GM21390 (cell line): ENCODE results near the gene GBP5.

Experiments
- ATAC-seq: cut with Tn5 transposase; IDR thresholded peaks from one replicate; pipeline ENCODE4 v1.9.1; 2021; ENCODE audit not compliant: unreplicated experiment

GBP5 gene

GRCh38 chr1:89272269-89273041 is at the start of gene GBP5:
Gene GBP5 (minus strand): TSS chr1:89272860. CDS start chr1:89269555, 3,305 bp downstream.
- ATAC-seq: peak; percentile 82

GRCh38 chr1:89322402-89322801 is 49.7 kb upstream of the GBP5 start:
- no peak for ATAC-seq

DNA sequence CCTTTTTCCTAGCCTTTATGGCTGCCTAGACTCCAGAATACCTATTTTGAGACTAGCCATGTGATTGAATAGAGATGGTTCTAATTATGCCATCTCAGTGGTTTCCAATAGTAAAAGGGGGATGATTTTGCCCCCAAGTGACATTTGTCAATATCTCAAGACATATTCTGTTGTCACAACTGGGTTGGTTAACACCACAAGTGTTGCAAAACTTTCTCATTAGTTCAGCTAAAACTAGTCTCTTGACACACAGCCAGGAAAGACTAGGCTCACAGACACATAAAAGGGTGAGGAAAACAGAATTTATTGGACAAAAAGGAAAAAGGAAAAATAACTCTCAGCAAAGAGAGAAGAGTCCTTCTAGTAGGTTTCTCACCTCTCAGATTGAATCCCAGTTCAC is 39.9 kb upstream of the GBP5 start:
- no peak for ATAC-seq

DNA sequence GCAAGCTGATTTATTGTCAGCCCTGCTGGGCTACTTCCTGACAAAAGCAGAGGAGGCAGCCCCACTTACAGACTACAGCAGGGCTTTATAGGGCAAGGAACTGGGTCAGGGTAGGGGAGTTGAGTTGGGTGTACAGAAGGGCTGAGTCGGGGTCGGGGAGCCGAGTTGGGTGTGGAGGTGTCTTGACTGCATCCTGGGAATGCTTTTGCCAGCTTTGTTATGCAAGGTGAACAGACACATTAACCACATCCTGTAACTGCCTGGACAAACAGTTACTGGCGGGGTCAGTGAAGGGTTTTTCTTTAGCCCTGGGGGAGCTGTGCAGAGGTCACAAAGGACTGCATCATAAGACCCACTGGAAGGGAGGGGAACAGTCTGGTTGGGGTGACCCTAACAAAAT is 39.1 kb upstream of the GBP5 start:
- peak; percentile 44 for ATAC-seq

- no peak for ATAC-seq
These were observed 38.3 kb upstream of the GBP5 start for GRCh38 chr1:89310976-89311375.

GRCh38 chr1:89310505-89310904 is 37.8 kb upstream of the GBP5 start:
- peak; percentile 84 for ATAC-seq

- ATAC-seq: no peak
These were observed 37.2 kb upstream of the GBP5 start for GRCh38 chr1:89309828-89310227.

DNA sequence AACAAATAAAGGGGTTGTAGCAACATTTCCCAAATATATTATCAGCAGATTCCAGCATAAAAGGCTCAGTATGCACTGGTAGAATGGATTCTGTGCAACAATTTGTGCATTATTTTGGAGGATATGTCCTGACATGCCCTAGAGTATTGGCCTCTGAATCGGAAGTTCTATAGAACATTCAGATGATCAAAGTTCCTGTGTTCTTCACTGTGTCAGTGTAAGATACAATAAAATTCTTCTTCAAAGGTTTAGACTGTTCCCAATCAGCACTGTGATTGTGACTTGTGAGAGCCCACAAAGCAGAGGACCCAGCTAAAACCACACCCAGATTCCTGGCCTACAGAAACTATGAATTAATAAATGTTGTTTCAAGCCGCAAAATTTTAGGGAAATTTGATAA is 33.6 kb upstream of the GBP5 start:
- ATAC-seq: no peak

DNA sequence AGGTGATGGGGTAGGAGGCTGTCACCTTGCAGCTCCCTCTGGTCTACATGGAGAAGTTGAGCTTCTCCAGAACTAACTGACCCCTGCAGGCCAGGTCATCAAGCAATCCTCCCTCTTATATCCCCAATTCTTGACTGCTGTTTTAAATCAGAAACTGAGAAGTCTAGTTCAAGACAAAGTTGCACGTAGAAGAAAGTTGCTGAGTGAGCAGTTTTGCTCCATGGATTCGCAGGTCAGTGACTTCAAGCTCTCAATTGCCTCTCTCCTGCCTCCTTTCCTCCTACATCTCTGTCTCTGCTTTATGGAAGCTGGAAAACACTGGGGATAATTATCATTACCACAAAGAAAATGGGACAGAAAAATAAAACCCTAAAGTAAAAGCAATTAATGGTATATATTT is 32.8 kb upstream of the GBP5 start:
- ATAC-seq: no peak

- ATAC-seq: no peak
These were observed 32.0 kb upstream of the GBP5 start for GRCh38 chr1:89304572-89305230.

GRCh38 chr1:89302697-89303332 is 30.2 kb upstream of the GBP5 start:
- no peak for ATAC-seq

DNA sequence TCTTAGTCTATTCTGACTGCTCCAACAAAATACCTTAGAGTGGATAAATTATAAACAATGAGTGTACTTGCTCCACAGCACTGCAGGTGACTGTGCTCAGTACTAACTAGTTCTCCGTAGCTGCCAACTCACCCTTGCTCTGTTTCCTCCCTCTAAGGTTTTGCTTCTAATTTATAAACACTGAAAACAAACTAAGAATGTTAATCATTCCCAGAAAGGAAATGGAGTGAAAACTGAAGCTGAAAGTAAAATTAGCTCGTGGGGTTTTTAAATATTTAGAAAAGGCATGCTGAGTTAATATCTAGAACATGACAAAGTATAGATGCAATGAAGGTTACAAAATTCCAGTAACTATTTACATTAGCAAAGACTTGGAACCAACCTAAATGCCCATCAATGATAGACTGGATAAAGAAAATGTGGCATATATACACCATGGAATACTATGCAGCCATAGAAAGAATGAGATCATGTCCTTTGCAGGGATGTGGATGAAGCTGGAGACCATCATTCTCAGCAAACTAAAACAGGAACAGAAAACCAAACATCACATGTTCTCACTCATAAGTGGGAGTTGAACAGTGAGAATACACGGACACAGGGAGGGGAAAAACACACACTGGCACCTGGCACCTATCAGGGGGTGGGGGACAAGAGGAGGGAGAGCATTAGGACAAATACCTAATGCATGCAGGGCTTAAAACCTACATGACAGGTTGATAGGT is 27.2 kb upstream of the GBP5 start:
- ATAC-seq: peak; percentile 90

- no peak for ATAC-seq
These were observed 25.8 kb upstream of the GBP5 start for GRCh38 chr1:89298461-89298860.

DNA sequence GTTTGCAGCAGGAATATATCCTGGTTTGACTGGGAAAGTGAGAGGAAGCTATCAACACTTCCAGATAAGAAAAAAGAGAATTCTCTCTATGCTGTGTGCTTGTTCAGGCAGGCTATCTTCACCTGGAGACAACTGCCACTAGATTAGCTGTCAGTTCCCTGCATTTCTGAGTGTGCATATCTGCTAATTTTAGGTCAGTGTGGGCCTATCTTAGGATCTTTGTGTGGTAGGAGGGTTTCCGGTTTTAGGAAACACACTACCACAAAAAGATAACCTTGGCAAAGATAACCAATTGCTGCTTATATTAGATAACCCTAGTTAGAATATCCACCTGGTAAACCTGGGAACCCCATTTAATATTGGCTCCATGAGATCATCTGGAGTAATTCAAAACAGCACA is 22.5 kb upstream of the GBP5 start:
- no peak for ATAC-seq

DNA sequence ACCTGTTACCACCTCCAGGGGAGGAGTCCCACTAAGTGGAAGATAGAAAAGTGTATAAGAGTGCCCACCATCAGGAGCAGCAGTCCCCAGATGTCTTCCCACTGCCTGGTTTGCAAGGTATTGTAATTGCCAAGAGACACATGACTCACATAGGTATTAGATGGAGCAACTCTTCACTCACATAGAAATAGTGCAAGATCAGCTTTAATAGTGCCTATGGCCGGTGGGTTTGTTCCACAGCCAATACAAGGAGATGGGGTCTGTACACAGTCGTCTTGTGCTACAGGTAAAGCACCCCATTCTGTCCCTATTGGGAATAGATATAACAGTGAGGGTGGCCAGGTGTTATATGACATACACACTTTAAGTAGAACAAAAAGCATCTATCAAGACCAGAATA is 18.6 kb upstream of the GBP5 start:
- ATAC-seq: no peak

- no peak for ATAC-seq
These were observed 15.3 kb upstream of the GBP5 start for GRCh38 chr1:89288051-89288340.

GRCh38 chr1:89287181-89288050 is 14.8 kb upstream of the GBP5 start:
- peak; percentile 34 for ATAC-seq

DNA sequence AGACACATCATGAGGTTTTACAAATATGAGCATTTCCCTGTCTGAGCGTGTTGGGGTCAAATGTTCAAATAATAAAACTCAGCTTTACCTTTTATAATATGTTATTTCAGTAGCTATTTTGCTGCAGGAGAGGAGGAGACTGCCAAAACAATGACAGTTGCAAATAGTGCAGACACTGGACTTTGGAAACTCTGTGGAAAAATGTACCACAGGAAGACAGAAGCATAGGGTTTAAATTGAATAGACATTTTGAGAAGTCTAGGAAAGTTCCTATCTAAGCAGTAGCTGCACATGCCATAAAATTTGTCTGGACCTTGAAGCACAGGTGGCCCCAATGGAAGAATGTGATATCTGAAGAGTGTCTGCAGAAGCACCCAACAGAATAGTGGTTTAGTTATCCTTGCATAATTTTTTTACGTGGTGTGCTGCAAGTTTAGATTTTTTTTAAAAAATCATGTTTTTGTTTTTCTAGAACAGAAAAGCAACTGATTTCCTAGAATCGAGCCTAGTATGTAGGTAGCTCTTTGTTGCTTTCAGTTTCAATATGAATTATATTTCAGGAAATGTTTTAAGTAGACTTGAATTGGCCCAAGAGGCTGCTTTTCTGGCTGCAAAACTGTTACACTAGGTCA is 14.0 kb upstream of the GBP5 start:
- ATAC-seq: peak; percentile 96

DNA sequence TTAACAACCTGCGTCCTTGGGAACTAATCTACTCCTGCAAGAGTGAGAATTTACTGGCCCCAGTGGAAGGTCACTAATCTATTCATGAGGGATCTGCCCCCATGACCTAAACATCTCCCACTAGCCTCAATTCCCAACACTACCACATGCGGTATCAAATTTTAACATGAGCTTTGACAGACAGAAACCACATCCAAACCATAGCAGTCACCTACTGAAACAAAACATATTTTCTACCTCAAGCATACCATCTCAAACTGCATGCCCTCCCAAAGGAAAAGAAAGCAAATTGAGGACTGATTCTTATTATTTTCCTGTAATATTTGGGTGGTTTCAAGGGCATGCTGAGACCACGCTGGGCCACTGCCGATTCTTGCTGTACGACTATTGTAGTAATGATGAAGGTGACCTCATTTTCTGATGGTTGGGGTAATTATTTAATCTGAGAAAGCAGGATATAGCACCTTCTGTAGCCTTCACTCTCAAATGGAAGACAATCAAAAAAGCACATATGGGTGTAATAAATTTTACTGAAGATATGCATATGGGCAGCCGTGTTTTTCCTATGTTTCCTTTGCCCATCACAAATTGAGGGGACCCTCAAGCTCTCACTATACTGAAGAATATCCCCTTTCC is 13.2 kb upstream of the GBP5 start:
- no peak for ATAC-seq
